ENCODE measurements around the gene IZUMO1R.
"Not testable (repeated sequence)": the region's sequence is repeated elsewhere in the genome, so short reads cannot be mapped to it uniquely, and the experiment has no call there.

Gene IZUMO1R

GRCh38 chr11:94278207-94278606 is 26.2 kb upstream of the IZUMO1R start:
- not testable (repeated sequence) for H4K5ac ChIP-seq (ENCODE audit: low read length); H3K79me1 ChIP-seq (ENCODE audit: low read length); H3K4me3 ChIP-seq (ENCODE audit: low read length); H2BK5ac ChIP-seq (ENCODE audit: low read length); H3K27ac ChIP-seq (ENCODE audit: low read depth, low read length); DNase-seq; H3K36me3 ChIP-seq (ENCODE audit: control insufficient read depth, insufficient read depth, low read length); H4K8ac ChIP-seq (ENCODE audit: low read depth, low read length); H3K4me2 ChIP-seq (ENCODE audit: low read length); H3K23ac ChIP-seq (ENCODE audit: low read length); H3K18ac ChIP-seq (ENCODE audit: low read length); H3K79me2 ChIP-seq (ENCODE audit: control insufficient read depth, insufficient read depth, low read length); H3K9ac ChIP-seq (ENCODE audit: low read length); H3K56ac ChIP-seq (ENCODE audit: low read length); H3K4me1 ChIP-seq (ENCODE audit: control insufficient read depth, low read depth, low read length); H2BK15ac ChIP-seq (replicated peaks; ENCODE audit: low read depth); H3K4ac ChIP-seq (ENCODE audit: low read depth, low read length); H2BK120ac ChIP-seq (ENCODE audit: low read depth, low read length); H2AK5ac ChIP-seq (ENCODE audit: low read length); H3K27me3 ChIP-seq (ENCODE audit: insufficient read depth, low read length, poor library complexity)
- no CpG with 5 or more reads among the region's 4 CpGs for WGBS (ENCODE audit: extremely low coverage, insufficient coverage, low lambda C conversion rate)

GRCh38 chr11:94279996-94280395 is 24.4 kb upstream of the IZUMO1R start:
- Histone ChIP-seq H3K18ac (ENCODE audit: low read length) (no peak overlapping the region), H3K79me1 (ENCODE audit: low read length) (no peaks in the 10 kb centered on the region), H3K4me2 (ENCODE audit: low read length) (no peak overlapping the region), H3K23ac (ENCODE audit: low read length) (no peak overlapping the region), H4K5ac (ENCODE audit: low read length) (no peak overlapping the region), H3K4me3 (ENCODE audit: low read length) (no peak overlapping the region), H3K4ac (ENCODE audit: low read depth, low read length) (no peak overlapping the region), H3K36me3 (ENCODE audit: control insufficient read depth, insufficient read depth, low read length) (no peaks in the 10 kb centered on the region), H4K8ac (ENCODE audit: low read depth, low read length) (no peak overlapping the region), H2BK5ac (ENCODE audit: low read length) (no peak overlapping the region), H3K56ac (ENCODE audit: low read length) (no peak overlapping the region), H2BK120ac (ENCODE audit: low read depth, low read length) (no peak overlapping the region), H2BK15ac (replicated peaks; ENCODE audit: low read depth) (no peak overlapping the region), H3K27me3 (ENCODE audit: insufficient read depth, low read length, poor library complexity) (no peaks in the 10 kb centered on the region), H3K4me1 (ENCODE audit: control insufficient read depth, low read depth, low read length) (no peaks in the 10 kb centered on the region), H3K79me2 (ENCODE audit: control insufficient read depth, insufficient read depth, low read length) (no peaks in the 10 kb centered on the region), H3K9ac (ENCODE audit: low read length) (no peak overlapping the region), H2AK5ac (ENCODE audit: low read length) (no peak overlapping the region), H3K27ac (ENCODE audit: low read depth, low read length) (no peak overlapping the region)
- DNase-seq: no peak
- WGBS (ENCODE audit: extremely low coverage, insufficient coverage, low lambda C conversion rate): no CpG with 5 or more reads among the region's 3 CpGs

GRCh38 chr11:94281324-94281723 is 23.1 kb upstream of the IZUMO1R start:
- Histone ChIP-seq H4K5ac (ENCODE audit: low read length) (no peak overlapping the region), H3K56ac (ENCODE audit: low read length) (no peak overlapping the region), H3K27ac (ENCODE audit: low read depth, low read length) (no peak overlapping the region), H2BK120ac (ENCODE audit: low read depth, low read length) (no peak overlapping the region), H3K27me3 (ENCODE audit: insufficient read depth, low read length, poor library complexity) (no peaks in the 10 kb centered on the region), H3K4me3 (ENCODE audit: low read length) (no peak overlapping the region), H2BK15ac (replicated peaks; ENCODE audit: low read depth) (no peak overlapping the region), H4K8ac (ENCODE audit: low read depth, low read length) (no peak overlapping the region), H3K36me3 (ENCODE audit: control insufficient read depth, insufficient read depth, low read length) (no peaks in the 10 kb centered on the region), H3K9ac (ENCODE audit: low read length) (no peak overlapping the region), H3K23ac (ENCODE audit: low read length) (no peak overlapping the region), H2BK5ac (ENCODE audit: low read length) (no peak overlapping the region), H3K4me2 (ENCODE audit: low read length) (no peak overlapping the region), H2AK5ac (ENCODE audit: low read length) (no peak overlapping the region), H3K4me1 (ENCODE audit: control insufficient read depth, low read depth, low read length) (no peaks in the 10 kb centered on the region), H3K79me1 (ENCODE audit: low read length) (no peaks in the 10 kb centered on the region), H3K4ac (ENCODE audit: low read depth, low read length) (no peak overlapping the region), H3K18ac (ENCODE audit: low read length) (no peak overlapping the region), H3K79me2 (ENCODE audit: control insufficient read depth, insufficient read depth, low read length) (no peaks in the 10 kb centered on the region)
- DNase-seq: no peak
- no CpG with 5 or more reads among the region's 2 CpGs for WGBS (ENCODE audit: extremely low coverage, insufficient coverage, low lambda C conversion rate)

- H3K4me1 ChIP-seq (ENCODE audit: control insufficient read depth, low read depth, low read length): no peaks in the 10 kb centered on the region
- H3K23ac ChIP-seq (ENCODE audit: low read length): no peak overlapping the region
- H3K56ac ChIP-seq (ENCODE audit: low read length): no peak overlapping the region
- DNase-seq: no peak
- no peak overlapping the region for H3K4me3 ChIP-seq (ENCODE audit: low read length)
- no peak overlapping the region for H3K27ac ChIP-seq (ENCODE audit: low read depth, low read length)
- H4K5ac ChIP-seq (ENCODE audit: low read length): no peak overlapping the region
- H3K9ac ChIP-seq (ENCODE audit: low read length): no peak overlapping the region
- no peak overlapping the region for H2AK5ac ChIP-seq (ENCODE audit: low read length)
- H3K18ac ChIP-seq (ENCODE audit: low read length): no peak overlapping the region
- no peaks in the 10 kb centered on the region for H3K79me1 ChIP-seq (ENCODE audit: low read length)
- no peak overlapping the region for H2BK5ac ChIP-seq (ENCODE audit: low read length)
- no peak overlapping the region for H2BK15ac ChIP-seq (replicated peaks; ENCODE audit: low read depth)
- no peaks in the 10 kb centered on the region for H3K36me3 ChIP-seq (ENCODE audit: control insufficient read depth, insufficient read depth, low read length)
- H3K4me2 ChIP-seq (ENCODE audit: low read length): no peak overlapping the region
- H3K79me2 ChIP-seq (ENCODE audit: control insufficient read depth, insufficient read depth, low read length): no peaks in the 10 kb centered on the region
- no peak overlapping the region for H3K4ac ChIP-seq (ENCODE audit: low read depth, low read length)
- no peak overlapping the region for H4K8ac ChIP-seq (ENCODE audit: low read depth, low read length)
- no peak overlapping the region for H2BK120ac ChIP-seq (ENCODE audit: low read depth, low read length)
- no peaks in the 10 kb centered on the region for H3K27me3 ChIP-seq (ENCODE audit: insufficient read depth, low read length, poor library complexity)
Observed at GRCh38 chr11:94283678-94284077, 20.7 kb upstream of the IZUMO1R start.

- no peak overlapping the region for H3K9ac ChIP-seq (ENCODE audit: low read length)
- no peak overlapping the region for H4K8ac ChIP-seq (ENCODE audit: low read depth, low read length)
- H2BK120ac ChIP-seq (ENCODE audit: low read depth, low read length): no peak overlapping the region
- no peak overlapping the region for H4K5ac ChIP-seq (ENCODE audit: low read length)
- H3K4me3 ChIP-seq (ENCODE audit: low read length): no peak overlapping the region
- H2AK5ac ChIP-seq (ENCODE audit: low read length): no peak overlapping the region
- no peak overlapping the region for H3K4ac ChIP-seq (ENCODE audit: low read depth, low read length)
- H2BK15ac ChIP-seq (replicated peaks; ENCODE audit: low read depth): no peak overlapping the region
- H2BK5ac ChIP-seq (ENCODE audit: low read length): no peak overlapping the region
- no peaks in the 10 kb centered on the region for H3K79me1 ChIP-seq (ENCODE audit: low read length)
- H3K4me2 ChIP-seq (ENCODE audit: low read length): no peak overlapping the region
- DNase-seq: peak; percentile 12
- no CpG with 5 or more reads among the region's 1 CpG for WGBS (ENCODE audit: extremely low coverage, insufficient coverage, low lambda C conversion rate)
- no peaks in the 10 kb centered on the region for H3K36me3 ChIP-seq (ENCODE audit: control insufficient read depth, insufficient read depth, low read length)
- no peaks in the 10 kb centered on the region for H3K4me1 ChIP-seq (ENCODE audit: control insufficient read depth, low read depth, low read length)
- no peaks in the 10 kb centered on the region for H3K79me2 ChIP-seq (ENCODE audit: control insufficient read depth, insufficient read depth, low read length)
- H3K56ac ChIP-seq (ENCODE audit: low read length): no peak overlapping the region
- H3K27me3 ChIP-seq (ENCODE audit: insufficient read depth, low read length, poor library complexity): no peaks in the 10 kb centered on the region
- H3K27ac ChIP-seq (ENCODE audit: low read depth, low read length): no peak overlapping the region
- no peak overlapping the region for H3K18ac ChIP-seq (ENCODE audit: low read length)
- no peak overlapping the region for H3K23ac ChIP-seq (ENCODE audit: low read length)
Observed at GRCh38 chr11:94295534-94295933, 8.8 kb upstream of the IZUMO1R start.

- Histone ChIP-seq H2BK15ac (replicated peaks; ENCODE audit: low read depth) (no peak overlapping the region), H3K9ac (ENCODE audit: low read length) (no peak overlapping the region), H3K4me1 (ENCODE audit: control insufficient read depth, low read depth, low read length) (peaks cover 4% of the 10 kb centered on the region), H3K18ac (ENCODE audit: low read length) (no peak overlapping the region), H3K27ac (ENCODE audit: low read depth, low read length) (no peak overlapping the region), H3K79me1 (ENCODE audit: low read length) (no peaks in the 10 kb centered on the region), H3K27me3 (ENCODE audit: insufficient read depth, low read length, poor library complexity) (no peaks in the 10 kb centered on the region), H3K4me3 (ENCODE audit: low read length) (no peak overlapping the region), H4K8ac (ENCODE audit: low read depth, low read length) (no peak overlapping the region), H4K5ac (ENCODE audit: low read length) (no peak overlapping the region), H2BK5ac (ENCODE audit: low read length) (no peak overlapping the region), H3K56ac (ENCODE audit: low read length) (no peak overlapping the region), H3K79me2 (ENCODE audit: control insufficient read depth, insufficient read depth, low read length) (no peaks in the 10 kb centered on the region), H3K36me3 (ENCODE audit: control insufficient read depth, insufficient read depth, low read length) (no peaks in the 10 kb centered on the region), H3K23ac (ENCODE audit: low read length) (no peak overlapping the region), H3K4ac (ENCODE audit: low read depth, low read length) (no peak overlapping the region), H2AK5ac (ENCODE audit: low read length) (no peak overlapping the region), H3K4me2 (ENCODE audit: low read length) (no peak overlapping the region), H2BK120ac (ENCODE audit: low read depth, low read length) (no peak overlapping the region)
- no CpG with 5 or more reads among the region's 5 CpGs for WGBS (ENCODE audit: extremely low coverage, insufficient coverage, low lambda C conversion rate)
- DNase-seq: peak; percentile 65
Observed at GRCh38 chr11:94297985-94298576, 6.3 kb upstream of the IZUMO1R start.
